Activated CD4-positive, alpha-beta memory T cell treated with anti-CD3 and anti-CD28 coated beads for 36 hours (primary cell): Measurements from ENCODE around the gene BRSK2. TPM values are rescaled to one million over a fixed set of nuclear protein-coding genes. Genes with fewer than 3 reads are reported as not detected.

Experiments used
- CTCF ChIA-PET: fragments of 350-600 bp; sonication (Branson Sonifier 250); formaldehyde crosslinking; loops from one replicate; lab custom pipeline; 2021; ENCODE audit warnings: antibody characterized with exemption, inconsistent platforms; lab: Charles Lee
- POLR2A ChIA-PET: fragments of 350-600 bp; sonication (Branson Sonifier 250); formaldehyde crosslinking; loops from one replicate; lab custom pipeline; 2021; ENCODE audit warnings: antibody characterized with exemption; lab: Charles Lee
- DNase-seq: peaks from one replicate; pipeline ENCODE4 v3.0.0-alpha.2; 2020
- H3K27ac Mint-ChIP-seq: one replicate; pipeline ENCODE4 v1.8.0; 2021; ENCODE audit warnings: mixed read lengths
- H3K27me3 Mint-ChIP-seq: one replicate; pipeline ENCODE4 v1.8.0; 2021; ENCODE audit warnings: mixed read lengths
- H3K36me3 Mint-ChIP-seq: one replicate; pipeline ENCODE4 v1.8.0; 2021; ENCODE audit warnings: mixed read lengths
- H3K4me1 Mint-ChIP-seq: one replicate; pipeline ENCODE4 v1.8.0; 2021; ENCODE audit warnings: low read depth, mixed read lengths
- H3K4me3 Mint-ChIP-seq: one replicate; pipeline ENCODE4 v1.8.0; 2021; ENCODE audit warnings: mild to moderate bottlenecking, mixed read lengths
- H3K9me3 Mint-ChIP-seq: one replicate; pipeline ENCODE4 v1.8.0; 2021; ENCODE audit warnings: mixed read lengths
- intact Hi-C: fragments of 100-400 bp; cut with micrococcal nuclease; formaldehyde crosslinking; loops from one replicate; pipeline ENCODE4 v1.15.1; 2023
- total RNA-seq, 2 experiments: library from RNA; stranded (reverse); gene quantifications; one replicate each; pipeline ENCODE4 v1.2.3, GENCODE V29; 2021

BRSK2 gene
- total RNA-seq, 2 experiments from 2014 or later = 0.46 to 0.64 TPM

DNA sequence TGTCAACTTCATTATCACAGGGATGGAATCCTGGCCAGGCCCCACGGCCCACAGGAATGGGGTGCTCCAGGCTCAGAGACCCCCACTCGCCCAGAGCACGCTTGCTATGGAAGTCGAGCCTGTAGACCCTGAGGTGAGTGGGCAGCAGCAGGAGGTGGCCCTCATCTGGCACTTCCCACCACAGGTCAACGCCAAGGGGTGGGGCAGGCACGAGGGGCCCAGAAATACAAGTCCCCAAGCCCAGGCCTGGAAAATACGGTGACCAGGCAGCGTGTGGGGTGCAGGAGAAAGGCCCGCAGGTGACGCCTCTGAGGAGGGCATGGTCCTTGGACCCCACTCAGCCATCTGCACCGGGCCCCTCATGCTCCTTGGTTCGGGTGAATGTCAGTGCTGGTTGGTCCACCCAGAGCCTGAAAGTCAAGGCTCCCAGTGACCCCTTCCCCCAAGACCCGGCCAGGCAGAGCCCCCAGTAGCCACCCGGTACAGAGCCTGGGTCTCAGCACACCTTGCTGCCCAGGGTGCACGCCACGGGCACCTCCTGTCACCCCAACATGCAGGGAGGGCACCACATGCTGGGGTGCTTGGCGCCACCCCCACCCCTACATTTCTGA is 94.4 kb downstream of the BRSK2 start:
- no peak for DNase-seq
- H3K4me3 Mint-ChIP-seq = no peak overlapping the region
- intact Hi-C loops = no loop called here
- POLR2A ChIA-PET = no interaction called here
- H3K4me1 Mint-ChIP-seq = peaks cover 31% of the 10 kb centered on the region
- H3K27me3 Mint-ChIP-seq = no peaks in the 10 kb centered on the region
- CTCF ChIA-PET = no interaction called here
- H3K9me3 Mint-ChIP-seq = no peaks in the 10 kb centered on the region
- peaks cover 2% of the 10 kb centered on the region for H3K36me3 Mint-ChIP-seq
- no peak overlapping the region for H3K27ac Mint-ChIP-seq

DNA sequence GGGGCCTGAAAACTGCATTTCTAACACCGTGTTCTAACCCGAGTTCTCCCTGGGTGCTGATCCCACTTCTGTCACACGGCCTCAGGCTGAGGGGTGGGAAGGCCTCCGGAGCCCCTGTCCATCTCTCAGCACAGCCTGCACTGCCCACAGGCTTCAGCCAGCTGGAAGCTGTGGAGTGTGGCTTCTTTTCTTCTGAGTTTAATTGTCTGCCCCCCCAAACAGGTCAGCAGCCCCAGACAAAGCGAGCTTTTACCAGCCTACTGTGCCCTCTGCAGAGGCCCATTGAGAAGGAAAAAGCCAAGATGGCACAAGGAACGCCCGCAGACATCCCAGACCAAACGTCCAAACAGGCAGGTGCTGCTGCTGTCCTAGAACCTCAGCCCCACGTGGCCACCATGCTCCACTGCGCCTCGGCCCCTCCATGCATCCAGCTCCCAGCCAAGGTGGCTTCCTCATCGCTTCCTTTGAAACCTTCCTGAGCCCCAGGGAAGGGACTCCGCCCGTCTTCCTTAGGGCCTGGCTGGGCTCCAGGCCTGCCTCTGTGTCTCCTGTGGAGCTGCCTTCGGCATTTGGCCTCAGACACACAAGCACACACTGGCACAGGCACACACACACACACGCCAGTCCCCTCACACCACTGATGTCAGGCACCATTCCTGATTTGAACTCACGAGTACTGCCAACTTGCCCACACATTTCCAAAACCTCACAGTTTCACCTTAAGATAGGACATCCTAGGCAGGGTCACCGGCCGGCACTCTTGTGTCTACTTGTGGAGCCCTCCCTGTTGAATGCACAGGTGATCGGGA is 95.2 kb downstream of the BRSK2 start:
- Mint-ChIP-seq H3K36me3 (peaks cover 2% of the 10 kb centered on the region), H3K9me3 (no peaks in the 10 kb centered on the region), H3K4me3 (no peak overlapping the region), H3K4me1 (peaks cover 38% of the 10 kb centered on the region), H3K27me3 (no peaks in the 10 kb centered on the region), H3K27ac (no peak overlapping the region)
- CTCF ChIA-PET = no interaction called here
- intact Hi-C loops = no loop called here
- DNase-seq = no peak
- POLR2A ChIA-PET = no interaction called here

- no peak for DNase-seq
- POLR2A ChIA-PET = no interaction called here
- no peak overlapping the region for H3K27ac Mint-ChIP-seq
Measured at GRCh38 chr11:1485504-1485885, 95.8 kb downstream of the BRSK2 start.

DNA sequence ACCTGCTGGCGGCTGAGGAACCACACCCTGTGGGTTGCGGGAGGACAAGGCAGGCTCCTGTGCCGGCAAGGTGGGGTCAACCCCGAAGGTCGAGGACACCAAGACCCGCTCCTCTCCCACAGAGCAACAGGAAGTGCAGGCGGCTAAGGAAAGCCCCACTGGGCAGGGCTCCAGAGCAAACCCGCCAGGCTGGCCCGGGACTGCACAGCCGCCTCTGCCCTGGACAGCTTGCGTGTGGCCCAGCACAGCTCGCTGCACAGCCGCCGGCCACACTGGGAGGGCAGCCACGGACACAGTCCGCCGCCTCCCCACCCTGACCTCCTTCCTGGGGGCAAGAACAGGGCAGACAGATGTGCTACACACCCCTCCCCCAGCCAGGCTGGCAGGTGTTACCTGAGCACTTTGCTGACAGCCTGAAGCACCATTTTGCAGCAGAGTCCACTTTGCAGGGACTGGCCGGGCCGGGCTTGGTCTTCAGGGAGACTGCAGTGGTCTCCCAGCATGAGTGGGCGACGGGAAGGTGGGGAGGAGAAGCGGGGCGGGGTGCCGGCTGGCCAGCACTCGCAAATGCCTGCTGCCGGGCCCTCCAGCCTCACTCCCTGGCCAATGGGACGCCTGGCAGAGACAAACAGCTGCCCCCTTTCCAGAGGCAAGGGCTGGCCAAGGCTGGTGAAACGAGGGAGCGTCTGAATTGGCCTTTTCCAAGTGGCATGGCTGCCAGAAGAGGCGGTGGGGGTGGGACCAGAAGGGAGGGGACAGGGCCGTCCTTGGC is 96.5 kb downstream of the BRSK2 start, which contains the start of gene MOB2:
TSS of gene MOB2 (minus strand) at position 726 of the 772 bp plus-strand sequence. CDS start at position 503, 223 bp downstream.
- DNase-seq = peak; percentile 26
- H3K4me1 Mint-ChIP-seq = peaks cover 40% of the 10 kb centered on the region
- ChIA-PET CTCF (no interaction called here), POLR2A (no interaction called here)
- no peaks in the 10 kb centered on the region for H3K9me3 Mint-ChIP-seq
- no peaks in the 10 kb centered on the region for H3K27me3 Mint-ChIP-seq
- peak within 1 kb of the TSS; percentile 18 for H3K27ac Mint-ChIP-seq
- H3K36me3 Mint-ChIP-seq = no peaks in the 10 kb centered on the region
- no peak within 1 kb of the TSS for H3K4me3 Mint-ChIP-seq
- intact Hi-C loops = no loop called here

More at GRCh38 chr11:1485504-1485885, 95.8 kb downstream of the BRSK2 start:
- H3K36me3 Mint-ChIP-seq = no peaks in the 10 kb centered on the region
- H3K27me3 Mint-ChIP-seq = no peaks in the 10 kb centered on the region
- no peaks in the 10 kb centered on the region for H3K9me3 Mint-ChIP-seq
- intact Hi-C loops = no loop called here
- CTCF ChIA-PET = no interaction called here
- no peak overlapping the region for H3K4me3 Mint-ChIP-seq
- peaks cover 38% of the 10 kb centered on the region for H3K4me1 Mint-ChIP-seq

- Mint-ChIP-seq H3K36me3 (no peaks in the 10 kb centered on the region), H3K27ac (no peak overlapping the region)
- CTCF ChIA-PET = no interaction called here
Measured at GRCh38 chr11:1487091-1487850, 97.5 kb downstream of the BRSK2 start.

DNA sequence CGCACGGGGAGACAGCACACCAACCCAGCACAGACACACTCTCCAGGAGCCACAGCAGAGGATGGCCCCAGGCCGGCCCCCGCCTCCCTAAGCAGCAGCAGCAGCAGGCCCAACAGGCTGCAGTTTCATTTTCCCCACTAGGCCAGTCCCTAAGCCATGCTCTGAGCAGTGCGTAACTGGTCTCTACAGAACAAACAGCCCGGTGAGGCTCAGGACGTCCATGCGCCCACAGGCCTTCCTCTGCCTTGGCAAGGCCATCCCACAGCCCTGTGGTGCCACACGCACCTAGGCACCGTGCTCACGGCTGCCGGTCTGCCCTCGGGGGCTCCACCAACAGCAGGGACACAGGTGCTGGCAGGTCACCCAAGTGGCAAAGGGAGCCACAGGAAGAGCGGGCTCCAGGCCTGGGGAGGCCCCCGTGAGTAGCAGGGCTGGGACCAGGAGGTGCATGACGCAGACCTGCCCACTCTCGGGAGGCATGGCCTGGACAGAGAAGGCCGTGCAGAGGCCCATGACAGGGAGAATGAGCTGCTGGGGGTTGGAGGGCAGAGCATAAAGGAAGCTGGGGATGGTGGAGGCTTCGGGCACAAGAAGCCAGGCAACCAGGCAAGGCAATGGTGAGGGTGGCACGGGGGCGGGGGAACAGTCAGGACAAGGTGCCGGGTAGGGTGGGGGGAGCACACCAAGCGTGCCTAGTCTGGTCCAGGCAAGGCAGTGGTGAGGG is 98.3 kb downstream of the BRSK2 start:
- Mint-ChIP-seq H3K9me3 (no peaks in the 10 kb centered on the region), H3K4me1 (peaks cover 48% of the 10 kb centered on the region), H3K4me3 (no peak overlapping the region), H3K36me3 (no peaks in the 10 kb centered on the region), H3K27ac (peak overlapping the region; percentile 23), H3K27me3 (no peaks in the 10 kb centered on the region)
- ChIA-PET POLR2A (no interaction called here), CTCF (no interaction called here)
- intact Hi-C loops = no loop called here
- DNase-seq = no peak

More at GRCh38 chr11:1487091-1487850, 97.5 kb downstream of the BRSK2 start:
- POLR2A ChIA-PET = no interaction called here
- Mint-ChIP-seq H3K9me3 (no peaks in the 10 kb centered on the region), H3K4me1 (peaks cover 41% of the 10 kb centered on the region), H3K4me3 (no peak overlapping the region), H3K27me3 (no peaks in the 10 kb centered on the region)
- DNase-seq = no peak
- intact Hi-C loops = no loop called here

- DNase-seq = no peak
- peaks cover 52% of the 10 kb centered on the region for H3K4me1 Mint-ChIP-seq
Measured at GRCh38 chr11:1488575-1489180, 98.9 kb downstream of the BRSK2 start.

DNA sequence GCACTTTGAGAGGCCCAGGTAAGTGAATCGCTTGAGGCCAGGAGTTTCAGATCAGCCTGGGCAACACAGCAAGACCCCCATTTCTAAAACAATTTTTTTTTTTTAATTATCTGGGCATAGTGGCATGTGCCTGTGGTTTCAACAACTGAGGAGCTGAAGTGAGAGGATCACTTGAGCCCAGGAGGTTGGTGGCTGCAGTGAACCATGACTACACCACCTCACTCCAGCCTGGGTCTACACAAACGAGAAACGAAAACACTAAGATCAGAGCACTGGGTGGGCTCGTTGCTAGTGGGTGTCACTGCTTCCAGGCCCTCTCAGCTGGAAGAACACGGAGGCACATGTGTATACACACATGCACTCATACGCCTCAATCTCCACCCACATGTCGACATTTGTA is 100.9 kb downstream of the BRSK2 start:
- ChIA-PET CTCF (no interaction called here), POLR2A (no interaction called here)
- peaks cover 58% of the 10 kb centered on the region for H3K4me1 Mint-ChIP-seq
- H3K27ac Mint-ChIP-seq = no peak overlapping the region
- no peak for DNase-seq
- no peaks in the 10 kb centered on the region for H3K27me3 Mint-ChIP-seq
- intact Hi-C loops = no loop called here
- H3K9me3 Mint-ChIP-seq = no peaks in the 10 kb centered on the region
- peaks cover under 1% of the 10 kb centered on the region for H3K36me3 Mint-ChIP-seq
- no peak overlapping the region for H3K4me3 Mint-ChIP-seq

More at GRCh38 chr11:1488575-1489180, 98.9 kb downstream of the BRSK2 start:
- no peaks in the 10 kb centered on the region for H3K27me3 Mint-ChIP-seq
- no peaks in the 10 kb centered on the region for H3K9me3 Mint-ChIP-seq
- H3K36me3 Mint-ChIP-seq = no peaks in the 10 kb centered on the region
- POLR2A ChIA-PET = no interaction called here
- no peak overlapping the region for H3K4me3 Mint-ChIP-seq
- intact Hi-C loops = no loop called here
- CTCF ChIA-PET = interaction anchor here (1.6 kb wide), 1 partner anchor 107 kb away, joined by 3 read pairs; no protein-coding TSS in a partner anchor
- H3K27ac Mint-ChIP-seq = peak overlapping the region; percentile 5

DNA sequence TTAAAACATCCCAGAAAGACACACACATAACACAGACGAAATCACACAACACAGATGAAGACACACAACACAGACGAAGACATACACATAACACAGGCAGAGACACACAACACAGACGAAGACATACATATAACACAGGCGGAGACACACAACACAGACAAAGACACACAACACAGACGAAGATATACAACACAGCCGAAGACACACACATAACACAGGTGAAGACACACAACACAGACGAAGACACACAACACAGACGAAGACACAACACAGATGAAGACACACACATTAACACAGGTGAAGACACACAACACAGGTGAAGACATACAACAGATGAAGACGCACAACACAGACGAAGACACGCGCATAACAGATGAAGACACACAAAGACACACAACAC is 101.6 kb downstream of the BRSK2 start:
- H3K4me3 Mint-ChIP-seq = no peak overlapping the region
- ChIA-PET CTCF (interaction anchor here (2.6 kb wide), 1 partner anchor 38 kb away, joined by 8 read pairs; no protein-coding TSS in a partner anchor), POLR2A (no interaction called here)
- H3K36me3 Mint-ChIP-seq = peaks cover 2% of the 10 kb centered on the region
- H3K27ac Mint-ChIP-seq = no peak overlapping the region
- intact Hi-C loops = no loop called here
- H3K27me3 Mint-ChIP-seq = no peaks in the 10 kb centered on the region
- no peak for DNase-seq
- peaks cover 58% of the 10 kb centered on the region for H3K4me1 Mint-ChIP-seq
- no peaks in the 10 kb centered on the region for H3K9me3 Mint-ChIP-seq

GRCh38 chr11:1493650-1494244 is 104.0 kb downstream of the BRSK2 start:
- POLR2A ChIA-PET = no interaction called here
- CTCF ChIA-PET = interaction anchor here (1.4 to 4.8 kb wide), 3 partner anchors 21 to 81 kb away, joined by 3 to 20 read pairs (median 8); no protein-coding TSS in a partner anchor
- DNase-seq = no peak
- intact Hi-C loops = no loop called here
- H3K27me3 Mint-ChIP-seq = no peaks in the 10 kb centered on the region
- H3K9me3 Mint-ChIP-seq = no peaks in the 10 kb centered on the region
- peaks cover 65% of the 10 kb centered on the region for H3K4me1 Mint-ChIP-seq
- H3K27ac Mint-ChIP-seq = no peak overlapping the region
- peaks cover 7% of the 10 kb centered on the region for H3K36me3 Mint-ChIP-seq
- H3K4me3 Mint-ChIP-seq = no peak overlapping the region
